ENCODE measurements around the gene CPD.

GRCh38 chr17:30405161-30405560, 26.4 kb downstream of the CPD start:
- TF ChIP-seq CTCF (IDR thresholded peaks at IDR 0.05) (no peak), POLR2A (IDR thresholded peaks at IDR 0.05) (no peak)

Data from tibial nerve (tissue), 3 donors.